Motor neuron (in vitro differentiated cells): ENCODE measurements around the gene GLP2R. TPM values are rescaled to one million over a fixed set of nuclear protein-coding genes. Genes with fewer than 3 reads are reported as not detected.

Experiments
- ATAC-seq, 8 experiments: fragments of 200-7000 bp; cut with Tn5 transposase; replicated peaks in 6 of 8; 2 replicates each; pipeline ENCODE4 v1.8.0; 2021; ENCODE audit warnings: mild to moderate bottlenecking in 8 of 8, moderate library complexity in 8 of 8
- H3K27ac ChIP-seq, 2 donors: fragments of 250-450 bp; sonication (Bioruptor Pico); 2 replicates each; pipeline ENCODE4 v1.9.0; 2021; ENCODE audit warnings: antibody characterized with exemption in 2 of 2, mild to moderate bottlenecking in 2 of 2, moderate library complexity in 1 of 2
- H3K4me1 ChIP-seq, 2 donors: fragments of 250-450 bp; sonication (Bioruptor Pico); replicated peaks in 1 of 2; 2 replicates each; pipeline ENCODE4 v1.6.1; 2021; ENCODE audit warnings: antibody characterized with exemption in 2 of 2, mild to moderate bottlenecking in 2 of 2, moderate library complexity in 1 of 2
- H3K4me3 ChIP-seq, 5 donors: fragments of 250-450 bp; sonication (Bioruptor Pico); 2 replicates each; pipeline ENCODE4 v1.9.0; 2021; ENCODE audit warnings: antibody characterized with exemption in 5 of 5, mild to moderate bottlenecking in 5 of 5, moderate library complexity in 4 of 5
- WGBS, 10 experiments: fragments of 450-650 bp; shearing (Covaris generic); methylation state at CpG; one replicate each; pipeline ENCODE4 v1.0.0; 2022; 5-methylcytosine and 5-hydroxymethylcytosine counted together
- in situ Hi-C, 9 experiments: fragments of 400-800 bp; cut with MboI; loops; one replicate each; pipeline ENCODE4 v1.15.0; 2021; ENCODE audit warnings: low sequenced_read_pairs in 9 of 9, low pct_unique_long_range_greater_than_20kb in 2 of 9; ENCODE audit not compliant: unreplicated experiment in 9 of 9
- total RNA-seq, 8 experiments: library from RNA; unstranded; fragments of 300-600 nt; gene quantifications; 2 replicates each; pipeline versions ENCODE4 v1.2.3 to v1.2.4, GENCODE V29; 2022

GLP2R gene
- total RNA-seq, 8 experiments from 2014 or later = 0.09 to 0.52 (median 0.14) TPM; not detected in 2

DNA sequence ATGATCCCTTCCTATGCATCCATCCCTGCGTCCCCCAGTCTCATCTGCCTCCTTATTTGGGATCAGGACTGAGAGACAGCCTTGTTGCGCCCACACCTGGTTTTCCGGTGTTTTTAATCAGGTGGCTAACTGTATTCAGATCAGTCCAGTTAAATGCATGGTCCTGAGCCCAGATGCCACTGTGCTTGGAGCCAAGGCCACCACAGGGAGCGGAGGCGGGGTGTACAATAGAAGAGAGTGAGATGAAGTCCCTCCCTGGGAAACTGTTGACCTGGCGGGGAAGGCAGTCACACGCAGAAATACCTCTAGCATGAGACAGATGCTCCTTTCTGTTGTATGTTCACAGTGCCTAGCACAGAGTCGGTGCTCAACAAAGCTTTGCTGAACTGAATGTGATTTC is 73.1 kb downstream of the GLP2R start:
- in situ Hi-C loops = no loop called here
- H3K4me3 ChIP-seq = no peak overlapping the region

DNA sequence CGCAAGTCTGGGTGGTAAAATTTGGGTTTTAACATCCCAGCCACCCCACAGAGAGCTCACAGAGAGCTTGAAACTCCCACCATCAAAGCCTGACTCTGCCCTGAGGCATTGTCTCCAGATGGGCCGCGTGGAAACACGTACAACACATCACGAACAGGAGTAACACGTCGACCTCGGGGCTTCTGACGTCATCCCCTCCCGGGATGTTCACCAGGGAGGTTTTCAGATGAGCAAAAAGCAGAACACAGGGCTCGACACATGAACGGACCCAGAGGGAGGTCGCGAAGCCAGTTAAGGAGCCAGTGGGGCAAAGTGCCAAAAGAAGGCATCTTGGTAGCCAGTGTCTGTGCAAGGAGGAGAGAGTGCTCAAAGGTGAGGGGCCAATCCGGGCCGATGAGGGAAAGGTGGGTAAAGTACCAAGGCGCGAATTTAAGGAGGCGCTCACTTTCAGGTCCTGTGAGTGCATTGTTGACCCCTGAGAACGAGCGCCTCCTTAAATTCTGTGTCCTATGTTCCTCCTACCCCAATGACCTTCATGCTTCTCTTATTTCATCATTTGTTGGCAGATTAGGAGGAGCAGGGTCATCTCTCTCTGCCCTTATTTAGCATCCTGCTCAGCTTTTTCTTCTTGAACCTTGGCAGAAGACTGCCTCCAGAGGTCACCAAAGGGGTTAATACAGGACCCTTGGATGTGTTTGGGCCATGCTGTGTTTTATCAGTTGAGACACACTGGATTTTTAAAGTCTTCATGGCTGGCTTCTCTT is 73.7 kb downstream of the GLP2R start:
- ATAC-seq = no peak
- Histone ChIP-seq H3K27ac (no peak overlapping the region), H3K4me3 (no peak overlapping the region), H3K4me1 (peaks cover 14 to 20% of the 10 kb centered on the region in 2 donors)
- WGBS, 10 experiments = 55 to 100% (median 92%) methylated on average over 2 to 11 of the region's 21 CpGs; no CpG with 5 or more reads in 3 of the 10 experiments
- in situ Hi-C loops = loop anchor here in 4 of 9 experiments (25.0 kb wide), 1 partner anchor 713 kb away; no protein-coding TSS in a partner anchor

More for the DNA sequence above, 73.1 kb downstream of the GLP2R start:
- WGBS, 10 experiments = 0 to 90% (median 82%) methylated on average over 1 to 3 of the region's 8 CpGs; no CpG with 5 or more reads in 4 of the 10 experiments
- Histone ChIP-seq H3K27ac (no peak overlapping the region), H3K4me1 (peaks cover 14 to 20% of the 10 kb centered on the region in 2 donors)
- no peak for ATAC-seq

DNA sequence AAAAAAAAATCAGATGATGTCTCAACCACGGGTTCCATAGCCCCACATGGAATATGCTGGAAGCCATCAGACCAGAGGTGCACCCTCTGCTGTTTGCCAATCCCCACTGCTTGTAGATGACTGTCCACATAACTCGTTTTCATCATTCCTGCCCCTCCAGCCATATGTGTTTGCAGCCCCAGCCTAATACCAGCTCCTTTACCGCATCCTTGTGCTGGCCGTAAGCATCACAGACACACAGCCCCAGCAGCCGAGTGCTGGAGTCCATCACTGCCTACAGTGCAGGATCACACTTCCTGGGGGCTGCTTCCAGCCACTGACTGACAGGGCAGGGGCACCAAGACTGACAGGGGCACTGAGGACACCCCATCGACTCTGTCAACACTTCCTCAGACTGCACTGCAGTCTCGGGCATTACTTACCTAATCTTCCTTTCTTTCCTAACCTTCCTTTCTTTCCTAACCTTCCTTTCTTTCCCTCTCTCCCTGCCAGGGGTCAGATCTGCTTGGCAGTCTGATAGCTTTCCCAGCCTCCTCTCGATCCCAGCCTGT is 74.4 kb downstream of the GLP2R start:
- peak in 1 of 8 experiments; percentile 10 for ATAC-seq
- in situ Hi-C loops = loop anchor here in 4 of 9 experiments (25.0 kb wide), 1 partner anchor 712 kb away; no protein-coding TSS in a partner anchor
- Histone ChIP-seq H3K4me3 (no peak overlapping the region), H3K4me1 (peaks cover 14 to 20% of the 10 kb centered on the region in 2 donors), H3K27ac (no peak overlapping the region)
- 0 to 80% (median 54%) methylated on average over 1 to 5 of the region's 8 CpGs for WGBS, 10 experiments

DNA sequence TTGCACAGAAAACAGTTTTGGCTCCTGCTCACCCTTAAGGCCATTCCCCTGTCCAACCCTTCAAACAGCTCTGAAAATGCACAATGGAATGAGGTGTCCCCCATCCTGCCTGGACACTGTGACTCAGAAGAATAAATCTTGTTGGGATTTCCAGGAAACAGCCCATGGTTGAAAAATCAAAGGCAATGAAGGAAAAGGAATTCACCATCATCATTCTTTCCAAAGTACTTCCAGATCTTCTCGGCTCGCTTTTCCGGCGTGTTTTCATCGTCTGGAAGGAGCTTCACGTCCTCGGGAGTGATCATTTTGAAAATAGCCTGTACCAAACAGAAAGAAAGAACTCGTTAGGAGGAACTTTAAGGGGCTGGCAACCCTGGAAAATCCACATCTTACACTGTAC is 75.1 kb downstream of the GLP2R start:
- 0 to 95% (median 77%) methylated on average over 1 to 8 of the region's 8 CpGs; no CpG with 5 or more reads in 1 of the 10 experiments for WGBS, 10 experiments
- peak in 2 of 8 experiments; percentile 81 to 90 for ATAC-seq
- peaks cover 14 to 20% of the 10 kb centered on the region in 2 donors for H3K4me1 ChIP-seq

DNA sequence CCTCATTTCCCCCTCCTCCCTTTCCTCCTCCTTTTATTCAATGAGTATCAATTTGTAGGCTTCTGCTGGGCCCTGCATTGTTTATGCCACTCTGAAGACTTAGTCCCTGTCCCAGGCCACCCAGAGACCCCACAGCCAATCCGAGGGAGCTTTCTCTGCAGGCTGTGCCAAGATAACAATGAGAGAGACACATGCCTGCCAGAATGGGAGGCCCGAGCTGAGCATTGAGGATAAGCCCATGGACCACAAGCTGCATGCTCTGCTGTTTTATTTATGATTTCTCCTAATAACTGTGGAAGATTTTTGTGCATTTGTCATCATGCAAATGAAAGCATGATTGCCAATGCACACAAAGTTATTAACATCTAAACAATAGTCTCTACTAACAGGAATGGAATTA is 76.4 kb downstream of the GLP2R start:
- Histone ChIP-seq H3K4me3 (no peak overlapping the region), H3K4me1 (peaks cover 10 to 18% of the 10 kb centered on the region in 2 donors), H3K27ac (no peak overlapping the region)
- WGBS, 10 experiments = 0 to 50% (median 10%) methylated on average over 1 to 2 of the region's 2 CpGs; no CpG with 5 or more reads in 4 of the 10 experiments
- peak in 7 of 8 experiments; percentile 12 to 63 (median 51) for ATAC-seq
- in situ Hi-C loops = loop anchor here in 4 of 9 experiments (25.0 kb wide), 1 partner anchor 710 kb away; no protein-coding TSS in a partner anchor

More for the DNA sequence above, 75.1 kb downstream of the GLP2R start:
- H3K4me3 ChIP-seq = no peak overlapping the region
- in situ Hi-C loops = loop anchor here in 4 of 9 experiments (25.0 kb wide), 1 partner anchor 712 kb away; no protein-coding TSS in a partner anchor
- H3K27ac ChIP-seq = no peak overlapping the region

DNA sequence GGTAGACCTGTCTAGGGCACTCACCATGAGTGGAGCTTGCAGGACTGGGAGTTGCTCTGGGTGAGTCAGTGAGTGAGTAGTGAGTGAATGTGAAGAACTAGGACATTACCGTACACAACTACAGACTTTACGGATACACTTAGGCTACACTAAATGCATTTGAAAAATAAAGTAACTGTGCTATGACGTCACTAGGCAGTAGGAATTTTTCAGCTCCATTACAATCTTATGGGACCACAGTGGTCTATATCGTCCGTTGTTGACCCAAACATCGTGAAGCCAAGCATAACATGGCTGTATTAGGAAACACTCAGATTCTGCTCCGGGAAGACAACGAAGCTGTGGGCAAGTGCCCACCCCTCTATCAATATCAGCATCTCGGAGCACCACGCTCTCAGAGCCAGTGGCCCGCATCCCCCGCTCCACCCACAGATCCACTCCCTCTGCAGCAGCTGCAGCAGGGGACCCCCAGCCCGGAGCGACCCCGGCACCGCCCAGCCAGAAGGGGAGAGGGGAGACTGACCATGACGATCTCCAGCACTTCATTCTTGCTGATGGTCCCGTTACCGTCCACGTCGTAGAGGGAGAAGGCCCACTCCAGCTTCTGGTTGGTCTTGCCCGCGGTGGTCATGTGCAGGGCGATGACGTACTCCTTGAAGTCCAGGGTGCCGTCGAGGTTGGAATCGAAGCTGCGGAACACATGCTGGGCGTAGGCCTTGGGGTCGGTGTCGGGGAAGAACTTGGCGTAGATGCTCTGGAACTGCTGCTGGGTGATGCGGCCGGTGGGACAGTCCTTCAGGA is 78.8 kb downstream of the GLP2R start:
- H3K4me3 ChIP-seq = no peak overlapping the region
- H3K27ac ChIP-seq = no peak overlapping the region
- no peak for ATAC-seq
- in situ Hi-C loops = loop anchor here in 4 of 9 experiments (25.0 kb wide), 1 partner anchor 708 kb away; no protein-coding TSS in a partner anchor
- peaks cover 0 to 15% of the 10 kb centered on the region in 2 donors for H3K4me1 ChIP-seq
- 82 to 100% (median 95%) methylated on average over 1 to 11 of the region's 35 CpGs for WGBS, 10 experiments

DNA sequence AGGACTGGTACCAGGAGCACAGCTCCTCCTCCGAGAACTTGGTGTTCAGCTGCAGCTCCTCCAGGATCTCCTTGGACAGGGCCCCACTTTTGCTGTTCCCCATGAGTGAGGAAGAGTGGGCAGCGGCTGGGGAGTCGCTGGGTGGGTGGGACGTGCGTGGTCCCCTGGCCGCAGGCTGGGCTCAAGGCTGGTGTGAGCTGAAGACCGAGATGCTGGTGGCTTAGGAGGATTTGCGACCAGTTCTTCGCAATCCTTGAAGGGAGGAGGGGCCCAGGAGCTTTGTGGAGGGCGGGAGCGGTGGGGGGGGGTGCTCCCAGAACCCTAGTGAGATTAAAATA is 79.3 kb downstream of the GLP2R start, which contains the start of gene RCVRN:
RCVRN (minus strand) TSS at position 194 of the 338 bp plus-strand sequence; CDS start at position 103, 91 bp downstream.
- WGBS, 10 experiments = 72 to 100% methylated on average over 2 to 4 of the region's 11 CpGs; no CpG with 5 or more reads in 8 of the 10 experiments
- Histone ChIP-seq H3K27ac (no peak within 1 kb of the TSS), H3K4me1 (peaks cover 0 to 10% of the 10 kb centered on the region in 2 donors), H3K4me3 (no peak within 1 kb of the TSS)
- in situ Hi-C loops = loop anchor here in 4 of 9 experiments (25.0 kb wide), 1 partner anchor 707 kb away; no protein-coding TSS in a partner anchor
- ATAC-seq = no peak

DNA sequence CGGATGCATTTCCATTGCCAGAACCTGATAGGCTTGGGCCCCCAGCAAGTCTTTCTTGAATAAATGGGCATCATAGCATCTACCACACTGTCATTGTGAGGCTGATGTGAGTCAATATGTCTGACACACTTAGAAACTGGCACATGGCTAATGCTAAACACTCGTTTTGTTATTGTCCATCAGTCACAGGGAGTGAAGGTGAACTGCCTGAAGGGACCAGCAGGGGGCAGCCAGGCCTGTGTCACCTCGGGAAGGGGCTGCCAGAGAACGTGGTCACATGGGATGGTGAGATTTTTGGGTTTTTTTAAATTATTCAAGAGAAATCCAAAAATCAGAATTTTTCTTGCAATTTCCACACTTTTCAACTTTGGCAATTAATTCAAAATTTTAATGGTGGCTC is 80.2 kb downstream of the GLP2R start:
- in situ Hi-C loops = loop anchor here in 4 of 9 experiments (25.0 kb wide), 1 partner anchor 706 kb away; no protein-coding TSS in a partner anchor
- 0 to 54% (median 38%) methylated on average over 1 to 4 of the region's 4 CpGs; no CpG with 5 or more reads in 4 of the 10 experiments for WGBS, 10 experiments
- Histone ChIP-seq H3K4me1 (peaks cover 0 to 10% of the 10 kb centered on the region in 2 donors), H3K4me3 (no peak overlapping the region), H3K27ac (no peak overlapping the region)
- peak in 3 of 8 experiments; percentile 49 to 61 (median 55) for ATAC-seq

DNA sequence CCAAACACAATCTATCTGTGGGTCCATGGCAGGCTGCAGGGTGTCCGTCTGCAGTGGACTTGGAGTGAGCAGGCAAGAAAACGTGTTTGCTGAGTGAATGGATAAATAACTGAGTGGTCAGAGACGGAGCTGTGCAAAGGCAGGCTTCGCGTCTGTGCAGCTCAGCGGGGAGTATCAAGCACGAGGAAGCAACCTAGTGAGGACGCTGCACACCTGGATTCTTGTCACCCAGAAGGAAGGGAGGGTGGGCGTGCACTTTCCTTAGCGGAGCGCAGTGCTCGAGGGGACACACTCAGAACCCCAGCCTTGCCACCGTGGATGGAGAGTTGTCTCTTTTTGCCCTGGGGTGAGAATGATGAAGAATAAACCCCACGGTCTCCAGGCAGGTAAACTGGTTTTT is 80.9 kb downstream of the GLP2R start:
- in situ Hi-C loops = loop anchor here in 4 of 9 experiments (25.0 kb wide), 1 partner anchor 706 kb away; no protein-coding TSS in a partner anchor
- 46 to 100% (median 83%) methylated on average over 1 to 14 of the region's 14 CpGs; no CpG with 5 or more reads in 2 of the 10 experiments for whole genome bisulfite sequencing, 10 experiments
- Histone ChIP-seq H3K27ac (no peak overlapping the region), H3K4me3 (no peak overlapping the region), H3K4me1 (peaks cover 0 to 10% of the 10 kb centered on the region in 2 donors)
- ATAC-seq = no peak

DNA sequence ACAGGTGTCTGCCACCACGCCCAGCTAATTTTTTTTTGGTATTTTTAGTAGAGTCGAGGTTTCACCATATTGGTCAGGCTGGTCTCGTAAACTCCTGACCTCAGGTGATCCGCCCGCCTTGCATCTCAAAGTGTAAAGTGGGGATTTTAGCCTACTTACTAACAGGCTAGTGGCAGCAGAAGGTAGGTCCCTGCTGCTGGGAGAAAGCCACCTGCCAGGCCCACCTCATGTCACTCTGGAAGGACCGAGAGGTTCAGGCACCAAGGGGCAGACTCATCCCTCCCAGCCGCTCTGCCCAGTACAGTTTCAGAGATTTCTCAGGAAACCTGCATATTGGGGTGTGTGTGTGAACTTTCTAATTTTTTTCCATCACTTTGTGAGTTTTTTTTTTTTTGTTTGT is 81.4 kb downstream of the GLP2R start:
- in situ Hi-C loops = loop anchor here in 4 of 9 experiments (25.0 kb wide), 1 partner anchor 705 kb away; no protein-coding TSS in a partner anchor
- peaks cover 0 to 10% of the 10 kb centered on the region in 2 donors for H3K4me1 ChIP-seq
- no peak for ATAC-seq
- 58 to 100% (median 85%) methylated on average over 1 to 7 of the region's 7 CpGs; no CpG with 5 or more reads in 2 of the 10 experiments for WGBS, 10 experiments
- H3K27ac ChIP-seq = no peak overlapping the region
- no peak overlapping the region for H3K4me3 ChIP-seq

DNA sequence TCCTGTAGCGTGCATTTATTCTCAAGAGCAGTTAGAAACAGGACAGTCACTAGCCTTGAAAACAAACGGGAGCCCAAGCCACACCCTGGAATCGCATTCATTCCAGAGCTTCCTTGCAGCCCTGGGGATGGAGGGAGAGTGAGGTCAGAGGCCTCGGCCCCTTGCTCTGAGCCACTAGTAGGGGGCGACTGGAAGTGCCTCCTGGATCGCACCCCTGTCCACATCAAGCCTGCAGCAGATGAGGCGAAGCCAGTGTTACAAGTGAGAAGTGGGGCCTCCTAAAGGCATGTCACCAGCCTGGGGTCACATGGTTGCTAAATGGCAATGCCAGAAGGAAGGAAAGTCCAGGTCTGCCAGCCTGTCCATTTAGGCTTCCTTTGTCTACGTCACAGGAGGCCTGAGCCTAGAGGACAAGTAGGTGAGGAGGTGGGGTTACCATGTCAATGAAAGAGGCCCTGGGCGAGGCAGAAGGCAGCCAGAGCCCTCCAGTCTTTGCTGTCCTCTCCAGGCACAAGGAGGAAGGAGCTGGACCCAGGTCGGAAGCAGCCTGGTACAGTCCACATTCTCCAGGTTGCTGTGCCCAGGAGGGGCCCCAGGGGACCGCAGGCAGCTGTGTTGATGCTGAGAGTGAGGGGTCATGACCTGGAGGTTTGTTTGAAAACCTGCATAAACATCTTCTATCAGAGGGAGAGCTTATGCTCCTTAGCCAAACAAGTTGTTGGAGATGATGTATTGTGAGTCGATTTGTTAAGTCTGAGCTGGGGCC is 82.3 kb downstream of the GLP2R start:
- Histone ChIP-seq H3K27ac (no peak overlapping the region), H3K4me1 (peaks cover 0 to 10% of the 10 kb centered on the region in 2 donors), H3K4me3 (no peak overlapping the region)
- 20 to 94% (median 71%) methylated on average over 1 to 7 of the region's 12 CpGs; no CpG with 5 or more reads in 2 of the 10 experiments for WGBS, 10 experiments
- ATAC-seq = peak in 4 of 8 experiments; percentile 37 to 60 (median 54)
- in situ Hi-C loops = loop anchor here in 4 of 9 experiments (25.0 kb wide), 1 partner anchor 704 kb away; no protein-coding TSS in a partner anchor
